ENCODE measurements around the gene PITX1.

DNA sequence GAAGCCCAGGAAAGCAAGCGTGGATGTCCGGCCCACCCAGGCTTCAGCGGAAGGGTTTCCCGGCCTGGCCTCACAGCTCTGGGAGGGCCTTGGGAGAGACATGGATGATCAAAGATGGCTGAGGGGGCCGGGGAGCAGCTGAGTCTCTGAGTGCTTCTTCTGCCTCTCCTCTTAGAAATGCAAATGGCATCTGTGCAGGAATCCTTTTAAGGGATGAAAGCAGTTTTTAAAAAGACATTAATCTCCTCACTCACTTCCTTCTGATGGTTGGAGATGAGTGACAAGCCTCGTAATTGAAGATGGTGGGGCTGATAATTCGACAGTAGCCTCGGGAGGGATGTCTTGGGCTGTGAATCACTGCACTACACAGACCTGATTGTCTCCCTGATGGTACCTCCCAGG lies 24.3 kb upstream of the PITX1 start:
- TF ChIP-seq, protein P1, sequence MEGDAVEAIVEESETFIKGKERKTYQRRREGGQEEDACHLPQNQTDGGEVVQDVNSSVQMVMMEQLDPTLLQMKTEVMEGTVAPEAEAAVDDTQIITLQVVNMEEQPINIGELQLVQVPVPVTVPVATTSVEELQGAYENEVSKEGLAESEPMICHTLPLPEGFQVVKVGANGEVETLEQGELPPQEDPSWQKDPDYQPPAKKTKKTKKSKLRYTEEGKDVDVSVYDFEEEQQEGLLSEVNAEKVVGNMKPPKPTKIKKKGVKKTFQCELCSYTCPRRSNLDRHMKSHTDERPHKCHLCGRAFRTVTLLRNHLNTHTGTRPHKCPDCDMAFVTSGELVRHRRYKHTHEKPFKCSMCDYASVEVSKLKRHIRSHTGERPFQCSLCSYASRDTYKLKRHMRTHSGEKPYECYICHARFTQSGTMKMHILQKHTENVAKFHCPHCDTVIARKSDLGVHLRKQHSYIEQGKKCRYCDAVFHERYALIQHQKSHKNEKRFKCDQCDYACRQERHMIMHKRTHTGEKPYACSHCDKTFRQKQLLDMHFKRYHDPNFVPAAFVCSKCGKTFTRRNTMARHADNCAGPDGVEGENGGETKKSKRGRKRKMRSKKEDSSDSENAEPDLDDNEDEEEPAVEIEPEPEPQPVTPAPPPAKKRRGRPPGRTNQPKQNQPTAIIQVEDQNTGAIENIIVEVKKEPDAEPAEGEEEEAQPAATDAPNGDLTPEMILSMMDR (IDR thresholded peaks at IDR 0.05; ENCODE audit: insufficient read depth, low read length, poor library complexity, severe bottlenecking): no peak
- no peak for TF ChIP-seq EZH2phosphoT487 (conservative IDR thresholded peaks at IDR 0.05; ENCODE audit: low read length)
